Muscle of back (tissue), 13 donors: ENCODE measurements around the gene TDP1. TPM values are rescaled to one million over a fixed set of nuclear protein-coding genes. Genes with fewer than 3 reads are reported as not detected.

ENCODE experiments used
- DNase-seq, 3 donors: peaks; one replicate each; pipeline versions ENCODE4 v3.0.0 to v3.0.0-alpha.2; 2013
- long read RNA-seq, 9 donors: transcript quantifications; one replicate each; lab custom pipeline, GENCODE V29; 2026
- polyA plus RNA-seq, 10 donors: library from polyadenylated mRNA; unstranded; fragments of 120-200 nt; gene quantifications; one replicate each; pipeline ENCODE4 v1.2.1, GENCODE V29; 2013; ENCODE audit not compliant: insufficient read length in 10 of 10

Gene TDP1
- polyA plus RNA-seq, result 10 to 100 TPM in 5 of 10 donors, 1 to 10 TPM in 5; 7.7 to 13.5 (median 10.0) TPM
- long read RNA-seq, donor 1, partial matches to known transcripts, result 0 of 3 reads
- long read RNA-seq, donor 1, other reads (novel, unspliced or antisense), result 0 of 3 reads
- long read RNA-seq, donor 2, result 0 reads
- long read RNA-seq, donor 3, result 0 reads
- long read RNA-seq, donor 4, result 0 reads
- long read RNA-seq, donor 5, partial matches to known transcripts, result 0 of 3 reads
- long read RNA-seq, donor 5, other reads (novel, unspliced or antisense), result 0 of 3 reads
- long read RNA-seq, donor 6, partial matches to known transcripts, result 0 of 1 reads
- long read RNA-seq, donor 6, other reads (novel, unspliced or antisense), result 0 of 1 reads
- long read RNA-seq, donor 7, result 0 reads
- long read RNA-seq, donor 8, result 0 reads
- long read RNA-seq, donor 9, result 0 reads

- peak; percentile 97 to 98 (median 98) for DNase-seq
These were observed at the start of gene TDP1 for GRCh38 chr14:89955745-89956660. TDP1 (plus strand) TSS chr14:89955927; CDS start chr14:89963115, 7,188 bp downstream.

GRCh38 chr14:89906000-89906399, 49.7 kb upstream of the TDP1 start:
- no peak for DNase-seq

- DNase-seq, result no peak
These were observed 48.1 kb upstream of the TDP1 start for GRCh38 chr14:89907655-89908054.

- DNase-seq, result no peak
These were observed 46.8 kb upstream of the TDP1 start for GRCh38 chr14:89908712-89909450.

- DNase-seq, result no peak
These were observed 46.1 kb upstream of the TDP1 start for GRCh38 chr14:89909586-89909985.

GRCh38 chr14:89910691-89911009, 45.1 kb upstream of the TDP1 start:
- no peak for DNase-seq

GRCh38 chr14:89911010-89911919, 44.5 kb upstream of the TDP1 start:
- DNase-seq, result peak in 2 of 3 donors; percentile 52 to 68

GRCh38 chr14:89912221-89912620, 43.5 kb upstream of the TDP1 start:
- no peak for DNase-seq

- DNase-seq, result peak; percentile 82 to 97 (median 92)
These were observed 43.0 kb upstream of the TDP1 start for GRCh38 chr14:89912667-89913211.

GRCh38 chr14:89915114-89915878, 40.4 kb upstream of the TDP1 start:
- DNase-seq, result peak; percentile 70 to 88 (median 79)

GRCh38 chr14:89918721-89919120, 37.0 kb upstream of the TDP1 start:
- no peak for DNase-seq

GRCh38 chr14:89920056-89920455, 35.7 kb upstream of the TDP1 start:
- DNase-seq, result no peak

- no peak for DNase-seq
These were observed 34.4 kb upstream of the TDP1 start for GRCh38 chr14:89921346-89921745.

GRCh38 chr14:89922031-89922907, 33.5 kb upstream of the TDP1 start:
- DNase-seq, result peak in 1 of 3 donors; percentile 86

GRCh38 chr14:89924268-89924667, 31.5 kb upstream of the TDP1 start:
- DNase-seq, result no peak

- no peak for DNase-seq
These were observed 29.0 kb upstream of the TDP1 start for GRCh38 chr14:89926694-89927093.

- no peak for DNase-seq
These were observed 28.4 kb upstream of the TDP1 start for GRCh38 chr14:89927186-89927865.

GRCh38 chr14:89933002-89933401, 22.7 kb upstream of the TDP1 start:
- DNase-seq, result no peak
